Measurements from ENCODE around the gene MAP4K4. TPM values are rescaled to one million over a fixed set of nuclear protein-coding genes. Genes with fewer than 3 reads are reported as not detected.

Gene MAP4K4
- total and polyA plus RNA-seq, 2 of the 4 experiments (the other 2 are of a cell fraction): 89.4 to 124 TPM

GRCh38 chr2:101692041-101692440 is 5.5 kb upstream of the MAP4K4 start:
- Histone ChIP-seq H2AK5ac (ENCODE audit: low read depth, low read length) (0 out of 2 replicates have a peak overlapping the region, but pooled peaks have one; percentile 5), H3K4ac (ENCODE audit: low read depth, low read length) (no peak overlapping the region), H2BK120ac (ENCODE audit: low read depth, low read length) (no peak overlapping the region), H2AK9ac (replicated peaks; ENCODE audit: low read depth, low read length, poor library complexity) (no peak overlapping the region), H3K9me3 (ENCODE audit: control insufficient read depth, insufficient read depth, low read length) (no peaks in the 10 kb centered on the region), H3K27me3 (ENCODE audit: control insufficient read depth, insufficient read depth, low read length) (no peaks in the 10 kb centered on the region), H3K18ac (ENCODE audit: low read depth, low read length) (no peak overlapping the region), H3K23ac (ENCODE audit: low read depth, low read length) (no peak overlapping the region), H4K8ac (ENCODE audit: low read depth in 2 of 2, low read length in 2 of 2) (no peak overlapping the region), H3K4me2 (ENCODE audit: low read depth, low read length) (no peak overlapping the region), H3K4me3 (ENCODE audit: insufficient read depth, low read depth, low read length) (no peak overlapping the region), H3K27ac (ENCODE audit: insufficient read depth, low read length) (no peak overlapping the region), H2AFZ (replicated peaks; ENCODE audit: low read length, poor library complexity) (no peak overlapping the region), H3K14ac (replicated peaks; ENCODE audit: low read depth, low read length) (no peak overlapping the region), H3K9me1 (ENCODE audit: insufficient read depth, low read length) (0 out of 2 replicates have a peak, but pooled peaks cover 4% of the 10 kb centered on the region), H3K56ac (ENCODE audit: extremely low read depth, insufficient read depth, low read length) (no peak overlapping the region), H4K5ac (ENCODE audit: low read depth, low read length) (no peak overlapping the region), H3K79me1 (ENCODE audit: low read depth in 1 of 2, low read length in 2 of 2) (no peaks in the 10 kb centered on the region), H3K9ac (ENCODE audit: low read depth, low read length) (no peak overlapping the region), H2BK5ac (ENCODE audit: low read depth, low read length, poor library complexity, severe bottlenecking) (no peak overlapping the region), H3K36me3 (ENCODE audit: control insufficient read depth, insufficient read depth, low read length) (no peaks in the 10 kb centered on the region), H3K4me1 (ENCODE audit: control insufficient read depth, insufficient read depth, low read length) (peaks cover 4% of the 10 kb centered on the region; the same call in 1 of the 2 replicates), H2BK15ac (ENCODE audit: low read depth, low read length) (no peak overlapping the region), H2BK20ac (ENCODE audit: low read depth, low read length) (no peak overlapping the region), H4K91ac (ENCODE audit: insufficient read depth, low read depth, low read length) (no peak overlapping the region), H4K20me1 (ENCODE audit: insufficient read depth, low read length) (no peaks in the 10 kb centered on the region)
- ChIA-PET CTCF (interaction anchor here (1.3 kb wide), 1 partner anchor 273 kb away, joined by 4 read pairs; no protein-coding TSS in a partner anchor), POLR2A (ENCODE audit: unreplicated experiment) (interaction anchor here (0.5 kb wide), 1 partner anchor 603 kb away, joined by 5 read pairs; no protein-coding TSS in a partner anchor)
- no peak for TF ChIP-seq BHLHE40 (IDR thresholded peaks at IDR 0.05; ENCODE audit: low read depth, low read length)
- no peak for TF ChIP-seq CEBPB (IDR thresholded peaks at IDR 0.05; ENCODE audit: low read depth, low read length)
- no peak for TF ChIP-seq RAD21 (IDR thresholded peaks at IDR 0.05; ENCODE audit: low read length)
- no peak for TF ChIP-seq USF2 (IDR thresholded peaks at IDR 0.05; ENCODE audit: low read depth, low read length)
- intact Hi-C loops (cut with micrococcal nuclease): no loop called here
- BruUV-seq (replicated peaks): no TSS peak
- DNase-seq: no peak
- dilution Hi-C loops (cut with HindIII; ENCODE audit: low sequenced_read_pairs, unreplicated experiment): no loop called here
- no peak for ATAC-seq (ENCODE audit: low read depth)
- in situ Hi-C loops (cut with MboI; ENCODE audit: low sequenced_read_pairs): loop anchor here (25.0 kb wide), 1 partner anchor 180 kb away; no protein-coding TSS in a partner anchor
- no CpG with 5 or more reads among the region's 3 CpGs for WGBS, 2 experiments (ENCODE audit: extremely low coverage in 2 of 2, insufficient read length in 1 of 2)
